OCI-LY7 (cell line): ENCODE results near the gene SLC25A23.

Experiments
- CTCF ChIP-seq: fragments of 200-600 bp; sonication (generic); conservative IDR thresholded peaks from 2 replicates; pipeline ENCODE4 v1.5.1; 2014; ENCODE audit warnings: mild to moderate bottlenecking, antibody characterized with exemption, low read length, moderate library complexity, mixed read lengths
- EZH2phosphoT487 ChIP-seq: fragments of 200-600 bp; sonication (generic); IDR thresholded peaks from 2 replicates; pipeline ENCODE4 v1.6.1; 2018; ENCODE audit warnings: low read depth, borderline replicate concordance, mild to moderate bottlenecking, mixed run types, antibody characterized with exemption, low read length, moderate library complexity, mixed read lengths

GRCh38 chr19:6460099-6460884, 700 bp upstream of the SLC25A23 start:
- peak; percentile 85 for TF ChIP-seq CTCF
- TF ChIP-seq EZH2phosphoT487, result no peak
